ENCODE results near the gene POLR1B.
A peak's percentile ranks its signal among the peaks of the same experiment; 100 is the strongest.

POLR1B gene

GRCh38 chr2:112618383-112618782, 76.1 kb downstream of the POLR1B start:
- TF ChIP-seq, protein P1, sequence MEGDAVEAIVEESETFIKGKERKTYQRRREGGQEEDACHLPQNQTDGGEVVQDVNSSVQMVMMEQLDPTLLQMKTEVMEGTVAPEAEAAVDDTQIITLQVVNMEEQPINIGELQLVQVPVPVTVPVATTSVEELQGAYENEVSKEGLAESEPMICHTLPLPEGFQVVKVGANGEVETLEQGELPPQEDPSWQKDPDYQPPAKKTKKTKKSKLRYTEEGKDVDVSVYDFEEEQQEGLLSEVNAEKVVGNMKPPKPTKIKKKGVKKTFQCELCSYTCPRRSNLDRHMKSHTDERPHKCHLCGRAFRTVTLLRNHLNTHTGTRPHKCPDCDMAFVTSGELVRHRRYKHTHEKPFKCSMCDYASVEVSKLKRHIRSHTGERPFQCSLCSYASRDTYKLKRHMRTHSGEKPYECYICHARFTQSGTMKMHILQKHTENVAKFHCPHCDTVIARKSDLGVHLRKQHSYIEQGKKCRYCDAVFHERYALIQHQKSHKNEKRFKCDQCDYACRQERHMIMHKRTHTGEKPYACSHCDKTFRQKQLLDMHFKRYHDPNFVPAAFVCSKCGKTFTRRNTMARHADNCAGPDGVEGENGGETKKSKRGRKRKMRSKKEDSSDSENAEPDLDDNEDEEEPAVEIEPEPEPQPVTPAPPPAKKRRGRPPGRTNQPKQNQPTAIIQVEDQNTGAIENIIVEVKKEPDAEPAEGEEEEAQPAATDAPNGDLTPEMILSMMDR (IDR thresholded peaks at IDR 0.05; ENCODE audit: low read depth, low read length, missing control alignments) = no peak
- in situ Hi-C loops (cut with HindIII; ENCODE audit: low sequenced_read_pairs) = no loop called here
- no peak overlapping the region for H3K4me3 ChIP-seq (ENCODE audit: low read depth, low read length)
- no peak for DNase-seq (ENCODE audit: low read depth)

DNA sequence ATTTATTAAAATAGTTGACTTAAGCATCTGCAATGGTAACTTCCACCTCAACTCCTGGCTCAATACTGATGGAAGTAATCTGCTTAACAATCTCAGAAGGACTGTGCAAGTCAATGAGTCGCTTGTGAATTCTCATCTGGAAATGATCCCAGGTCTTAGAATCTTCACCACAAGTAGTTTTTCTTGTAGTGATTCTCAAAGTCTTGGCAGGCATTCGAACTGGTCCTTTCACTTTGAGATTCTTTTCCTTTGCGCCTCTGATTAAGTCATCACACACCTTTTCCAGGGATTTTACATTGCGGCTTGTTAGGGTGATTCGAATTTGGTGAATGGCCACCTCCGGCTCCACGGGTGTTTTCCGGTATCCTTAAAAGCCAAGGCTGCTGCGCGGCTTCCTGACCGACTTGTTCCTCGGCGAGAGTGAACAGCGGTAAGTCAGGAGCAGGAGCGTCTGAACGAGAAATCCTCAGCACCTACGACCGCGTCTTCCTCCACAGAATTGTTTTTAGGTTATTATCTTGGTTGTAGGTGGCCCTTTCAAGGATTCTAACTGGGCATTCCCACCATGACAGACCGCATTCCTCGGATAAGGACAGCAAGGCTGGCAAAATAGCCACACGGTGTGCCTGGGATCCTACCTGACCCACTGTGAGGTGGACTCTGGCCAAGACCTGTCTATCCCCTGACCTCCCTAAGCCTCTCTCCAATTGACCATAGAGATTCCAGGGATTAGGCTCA, 79.7 kb downstream of the POLR1B start:
- in situ Hi-C loops (cut with HindIII; ENCODE audit: low sequenced_read_pairs) = no loop called here
- peak overlapping the region; percentile 7 for H3K4me3 ChIP-seq (ENCODE audit: low read depth, low read length)
- TF ChIP-seq, protein P1 (IDR thresholded peaks at IDR 0.05; ENCODE audit: low read depth, low read length, missing control alignments) = no peak
- peak; percentile 88 for DNase-seq (ENCODE audit: low read depth)

- no peak overlapping the region for H3K4me3 ChIP-seq (ENCODE audit: low read depth, low read length)
These were observed 80.2 kb downstream of the POLR1B start for GRCh38 chr2:112622528-112622849.

DNA sequence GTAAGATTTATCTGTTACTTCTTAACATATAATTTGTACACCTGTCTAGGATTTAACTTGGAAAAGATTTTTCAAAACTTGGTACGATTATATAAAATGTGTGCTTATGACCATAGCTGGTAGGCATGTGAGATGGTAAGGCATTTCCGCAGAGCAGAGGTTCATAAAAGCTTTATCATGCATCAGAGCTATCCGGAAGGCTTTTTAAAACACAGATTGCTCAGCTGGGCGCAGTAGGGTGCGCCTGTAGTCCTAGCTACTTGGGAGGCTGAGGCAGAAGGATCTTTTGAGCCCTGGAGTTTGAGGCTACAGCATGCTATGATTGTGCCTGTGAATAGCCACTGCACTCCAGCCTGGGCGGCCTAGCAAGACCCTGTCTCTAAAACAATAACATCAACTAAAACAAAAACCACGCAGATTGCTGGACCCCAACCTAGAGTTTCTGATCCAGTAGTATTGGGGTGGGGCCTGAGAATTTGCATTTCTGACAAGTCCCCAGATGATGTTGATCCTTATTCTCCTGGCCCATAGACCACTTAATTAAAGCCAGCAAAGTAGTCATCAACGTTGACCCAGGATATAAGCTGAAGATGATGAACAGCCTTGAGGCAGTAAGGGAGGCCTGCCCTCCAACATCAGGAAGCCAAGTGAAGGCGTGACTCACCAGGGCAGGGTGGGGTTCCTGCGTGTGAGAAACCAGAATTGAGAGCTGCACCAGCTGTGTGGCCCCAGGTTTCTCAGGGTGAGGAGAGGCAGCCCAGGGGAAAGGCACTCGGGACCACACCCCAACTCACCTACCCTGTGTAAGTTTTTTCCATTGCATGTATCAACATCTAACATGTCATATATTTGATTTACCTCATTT, 81.9 kb downstream of the POLR1B start:
- DNase-seq (ENCODE audit: low read depth) = no peak
- no peak overlapping the region for H3K4me3 ChIP-seq (ENCODE audit: low read depth, low read length)
- in situ Hi-C loops (cut with HindIII; ENCODE audit: low sequenced_read_pairs) = no loop called here
- TF ChIP-seq, protein P1 (IDR thresholded peaks at IDR 0.05; ENCODE audit: low read depth, low read length, missing control alignments) = no peak

More at GRCh38 chr2:112622528-112622849, 80.2 kb downstream of the POLR1B start:
- DNase-seq (ENCODE audit: low read depth) = no peak
- TF ChIP-seq, protein P1 (IDR thresholded peaks at IDR 0.05; ENCODE audit: low read depth, low read length, missing control alignments) = no peak
- in situ Hi-C loops (cut with HindIII; ENCODE audit: low sequenced_read_pairs) = no loop called here

- in situ Hi-C loops (cut with HindIII; ENCODE audit: low sequenced_read_pairs) = no loop called here
- no peak overlapping the region for H3K4me3 ChIP-seq (ENCODE audit: low read depth, low read length)
- DNase-seq (ENCODE audit: low read depth) = no peak
- TF ChIP-seq, protein P1 (IDR thresholded peaks at IDR 0.05; ENCODE audit: low read depth, low read length, missing control alignments) = no peak
These were observed 83.3 kb downstream of the POLR1B start for GRCh38 chr2:112625474-112626114.

DNA sequence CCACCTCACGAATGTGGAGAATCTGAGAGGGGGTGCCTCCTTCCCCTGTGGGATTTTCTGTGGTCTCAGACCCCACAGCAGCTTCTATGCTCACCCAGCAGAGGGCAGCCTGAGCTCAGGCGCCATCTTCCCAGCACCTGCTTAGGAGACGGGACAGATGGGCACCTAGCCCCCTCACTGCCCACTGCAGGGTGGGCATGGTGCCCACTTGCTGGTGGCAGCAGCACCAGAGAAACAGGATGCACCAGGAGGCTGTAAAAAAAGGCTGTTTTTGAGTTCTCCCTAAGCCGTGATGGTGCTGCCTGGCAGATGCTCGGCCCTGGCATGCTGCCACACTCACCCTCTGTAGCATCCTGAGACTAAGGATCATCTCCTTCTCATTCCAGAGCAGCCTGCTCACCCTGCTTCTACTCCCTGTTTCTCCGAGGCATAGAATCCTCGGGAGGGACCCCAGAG, 84.4 kb downstream of the POLR1B start:
- no peak for DNase-seq (ENCODE audit: low read depth)
- H3K4me3 ChIP-seq (ENCODE audit: low read depth, low read length) = peak overlapping the region; percentile 3
- TF ChIP-seq, protein P1 (IDR thresholded peaks at IDR 0.05; ENCODE audit: low read depth, low read length, missing control alignments) = peak; percentile 90
- in situ Hi-C loops (cut with HindIII; ENCODE audit: low sequenced_read_pairs) = no loop called here

Data from astrocyte of the cerebellum (primary cell).